ENCODE data around the gene PFDN2. TPM values are rescaled to one million over a fixed set of nuclear protein-coding genes. Genes with fewer than 3 reads are reported as not detected.

Gene PFDN2
- total and polyA plus RNA-seq, 2 of the 4 experiments (the other 2 are of a cell fraction), result 62.4 to 179 TPM

DNA sequence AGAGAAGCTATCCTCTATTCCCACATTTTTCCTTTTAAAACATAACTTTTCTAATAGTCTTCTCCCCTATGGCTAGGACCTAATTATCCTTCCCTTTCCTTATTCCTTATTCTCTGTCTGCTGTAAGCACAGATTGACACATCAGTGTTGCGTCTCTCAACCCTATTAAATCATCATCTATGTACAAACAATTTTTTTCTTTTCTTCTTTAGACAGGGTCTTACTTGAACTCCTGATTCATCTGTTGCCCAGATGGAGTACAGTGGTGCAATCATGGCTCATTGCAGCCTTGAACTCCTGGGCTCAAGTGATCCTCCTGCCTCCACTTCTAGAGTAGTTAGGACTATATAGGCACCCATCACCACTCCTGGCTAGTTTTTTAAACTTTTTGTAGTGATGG lies 11.4 kb downstream of the PFDN2 start:
- Histone ChIP-seq H3K9me3 (ENCODE audit: control insufficient read depth, insufficient read depth, low read length) (no peaks in the 10 kb centered on the region), H2AFZ (replicated peaks; ENCODE audit: low read length, poor library complexity) (no peak overlapping the region), H2BK5ac (ENCODE audit: low read depth, low read length, poor library complexity, severe bottlenecking) (no peak overlapping the region), H2BK120ac (ENCODE audit: low read depth, low read length) (no peak overlapping the region), H4K20me1 (ENCODE audit: insufficient read depth, low read length) (peaks cover 44% of the 10 kb centered on the region), H3K4me2 (ENCODE audit: low read depth, low read length) (no peak overlapping the region), H4K5ac (ENCODE audit: low read depth, low read length) (no peak overlapping the region), H3K27me3 (ENCODE audit: control insufficient read depth, insufficient read depth, low read length) (no peaks in the 10 kb centered on the region), H3K56ac (ENCODE audit: extremely low read depth, insufficient read depth, low read length) (no peak overlapping the region), H3K36me3 (ENCODE audit: control insufficient read depth, insufficient read depth, low read length) (peaks cover 15% of the 10 kb centered on the region), H3K4ac (ENCODE audit: low read depth, low read length) (no peak overlapping the region), H3K9ac (ENCODE audit: low read depth, low read length) (no peak overlapping the region), H2BK20ac (ENCODE audit: low read depth, low read length) (no peak overlapping the region), H4K91ac (ENCODE audit: insufficient read depth, low read depth, low read length) (no peak overlapping the region), H3K18ac (ENCODE audit: low read depth, low read length) (no peak overlapping the region), H4K8ac (ENCODE audit: low read depth in 2 of 2, low read length in 2 of 2) (no peak overlapping the region), H3K14ac (replicated peaks; ENCODE audit: low read depth, low read length) (no peak overlapping the region), H3K4me3 (ENCODE audit: insufficient read depth, low read depth, low read length) (no peak overlapping the region), H3K4me1 (ENCODE audit: control insufficient read depth, insufficient read depth, low read length) (no peaks in the 10 kb centered on the region), H2BK15ac (ENCODE audit: low read depth, low read length) (no peak overlapping the region), H3K27ac (ENCODE audit: insufficient read depth, low read length) (no peak overlapping the region), H3K79me1 (ENCODE audit: low read depth in 1 of 2, low read length in 2 of 2) (peaks cover 11 to 56% of the 10 kb centered on the region in 2 experiments), H2AK5ac (ENCODE audit: low read depth, low read length) (no peak overlapping the region), H3K23ac (ENCODE audit: low read depth, low read length) (no peak overlapping the region), H2AK9ac (replicated peaks; ENCODE audit: low read depth, low read length, poor library complexity) (no peak overlapping the region), H3K9me1 (ENCODE audit: insufficient read depth, low read length) (no peaks in the 10 kb centered on the region)
- DNase-seq (no peak), ATAC-seq (ENCODE audit: low read depth) (no peak)
- WGBS, 2 experiments (ENCODE audit: extremely low coverage in 2 of 2, insufficient read length in 1 of 2), result 80% methylated on average over 1 of the region's 1 CpG; no CpG with 5 or more reads in 1 of the 2 experiments
- POLR2A ChIA-PET (ENCODE audit: unreplicated experiment), result no interaction called here
- in situ Hi-C loops (cut with MboI; ENCODE audit: low sequenced_read_pairs), result no loop called here
- BruUV-seq (replicated peaks), result no TSS peak
- CTCF ChIA-PET, result interaction anchor here (1.4 kb wide), 1 partner anchor 9 kb away, joined by 4 read pairs; no protein-coding TSS in a partner anchor
- TF ChIP-seq, protein P1, sequence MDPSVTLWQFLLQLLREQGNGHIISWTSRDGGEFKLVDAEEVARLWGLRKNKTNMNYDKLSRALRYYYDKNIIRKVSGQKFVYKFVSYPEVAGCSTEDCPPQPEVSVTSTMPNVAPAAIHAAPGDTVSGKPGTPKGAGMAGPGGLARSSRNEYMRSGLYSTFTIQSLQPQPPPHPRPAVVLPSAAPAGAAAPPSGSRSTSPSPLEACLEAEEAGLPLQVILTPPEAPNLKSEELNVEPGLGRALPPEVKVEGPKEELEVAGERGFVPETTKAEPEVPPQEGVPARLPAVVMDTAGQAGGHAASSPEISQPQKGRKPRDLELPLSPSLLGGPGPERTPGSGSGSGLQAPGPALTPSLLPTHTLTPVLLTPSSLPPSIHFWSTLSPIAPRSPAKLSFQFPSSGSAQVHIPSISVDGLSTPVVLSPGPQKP (IDR thresholded peaks at IDR 0.05; ENCODE audit: borderline replicate concordance, low read depth, low read length), result no peak
- TF ChIP-seq RCOR1 (IDR thresholded peaks at IDR 0.05; ENCODE audit: insufficient replicate concordance, low read length), result no peak
- TF ChIP-seq CHD1 (IDR thresholded peaks at IDR 0.05; ENCODE audit: low read depth, low read length), result no peak
- no peak for TF ChIP-seq NFE2L2 (IDR thresholded peaks at IDR 0.05; ENCODE audit: low read depth, low read length)
- dilution Hi-C loops (cut with HindIII; ENCODE audit: low sequenced_read_pairs, unreplicated experiment), result no loop called here
- intact Hi-C loops (cut with micrococcal nuclease), result no loop called here
